ENCODE measurements around the gene GRPEL2. TPM values are rescaled to one million over a fixed set of nuclear protein-coding genes. Genes with fewer than 3 reads are reported as not detected.

GRPEL2 gene
- total RNA-seq, 1 experiment from 2014 or later, result 48.9 TPM

GRCh38 chr5:149388498-149389190 lies 43.3 kb downstream of the GRPEL2 start:
- Histone ChIP-seq H3K27me3 (ENCODE audit: insufficient read depth, low read length) (no peaks in the 10 kb centered on the region), H2AFZ (ENCODE audit: low read depth, low read length, poor library complexity, severe bottlenecking) (no peak overlapping the region), H3K4me2 (ENCODE audit: low read length) (no peak overlapping the region), H3K9ac (ENCODE audit: low read length) (no peak overlapping the region), H3K4me1 (ENCODE audit: control insufficient read depth in 1 of 2, insufficient read depth in 2 of 2, low read length in 2 of 2) (peaks cover 0 to 5% of the 10 kb centered on the region in 2 experiments; a peak in 1 of 4 replicates), H4K20me1 (ENCODE audit: insufficient read depth) (no peaks in the 10 kb centered on the region), H3K9me3 (ENCODE audit: control insufficient read depth in 1 of 2, insufficient read depth in 1 of 2, low read depth in 1 of 2, low read length in 2 of 2) (no peaks in the 10 kb centered on the region), H3K79me2 (ENCODE audit: insufficient read depth, low read length) (no peaks in the 10 kb centered on the region), H3K27ac (ENCODE audit: low read depth, low read length) (no peak overlapping the region), H3K4me3 (replicated peaks in 1 of 2; ENCODE audit: low read depth in 1 of 2, low read length in 2 of 2) (no peak overlapping the region), H3K36me3 (ENCODE audit: control insufficient read depth in 1 of 2, insufficient read depth in 2 of 2, low read length in 2 of 2) (no peaks in the 10 kb centered on the region), H3K9me2 (ENCODE audit: insufficient read depth) (no peaks in the 10 kb centered on the region)
- TF ChIP-seq ZNF274 (IDR thresholded peaks at IDR 0.05; ENCODE audit: low read depth, low read length), result no peak
- TF ChIP-seq POLR2AphosphoS5 (IDR thresholded peaks at IDR 0.05; ENCODE audit: low read depth, low read length), result no peak
- no peak for TF ChIP-seq SP1 (IDR thresholded peaks at IDR 0.05; ENCODE audit: low read depth)
- no peak for TF ChIP-seq ZBTB33 (IDR thresholded peaks at IDR 0.05; ENCODE audit: extremely low read depth, insufficient replicate concordance, low read length)
- TF ChIP-seq RAD21 (IDR thresholded peaks at IDR 0.05; ENCODE audit: low read depth), result no peak
- TF ChIP-seq CTCF (IDR thresholded peaks at IDR 0.05 in 2 of 3, conservative IDR thresholded peaks at IDR 0.05 in 1 of 3; ENCODE audit: borderline replicate concordance in 1 of 3, insufficient read depth in 1 of 3, low read depth in 2 of 3, low read length in 2 of 3), result no peak
- TF ChIP-seq EZH2phosphoT487 (IDR thresholded peaks at IDR 0.05; ENCODE audit: borderline replicate concordance), result no peak
- POLR2A ChIA-PET, result no interaction called here
- CTCF ChIA-PET, result no interaction called here
- ATAC-seq (no peak), DNase-seq (ENCODE audit: low read depth, low spot score) (no peak)
- no TSS peak for BruUV-seq (replicated peaks)
- intact Hi-C loops (cut with micrococcal nuclease), result no loop called here
- RAD21 ChIA-PET (ENCODE audit: low non-redundant PET in 1 of 2, low total read pairs in 2 of 2, uncharacterized antibody in 2 of 2, unreplicated experiment in 2 of 2), result no interaction called here
